ENCODE measurements around the gene MAP1LC3A. TPM values are rescaled to one million over a fixed set of nuclear protein-coding genes. Genes with fewer than 3 reads are reported as not detected.

Gene MAP1LC3A
- total RNA-seq, 1 donor from 2014 or later, result 33.6 TPM

DNA sequence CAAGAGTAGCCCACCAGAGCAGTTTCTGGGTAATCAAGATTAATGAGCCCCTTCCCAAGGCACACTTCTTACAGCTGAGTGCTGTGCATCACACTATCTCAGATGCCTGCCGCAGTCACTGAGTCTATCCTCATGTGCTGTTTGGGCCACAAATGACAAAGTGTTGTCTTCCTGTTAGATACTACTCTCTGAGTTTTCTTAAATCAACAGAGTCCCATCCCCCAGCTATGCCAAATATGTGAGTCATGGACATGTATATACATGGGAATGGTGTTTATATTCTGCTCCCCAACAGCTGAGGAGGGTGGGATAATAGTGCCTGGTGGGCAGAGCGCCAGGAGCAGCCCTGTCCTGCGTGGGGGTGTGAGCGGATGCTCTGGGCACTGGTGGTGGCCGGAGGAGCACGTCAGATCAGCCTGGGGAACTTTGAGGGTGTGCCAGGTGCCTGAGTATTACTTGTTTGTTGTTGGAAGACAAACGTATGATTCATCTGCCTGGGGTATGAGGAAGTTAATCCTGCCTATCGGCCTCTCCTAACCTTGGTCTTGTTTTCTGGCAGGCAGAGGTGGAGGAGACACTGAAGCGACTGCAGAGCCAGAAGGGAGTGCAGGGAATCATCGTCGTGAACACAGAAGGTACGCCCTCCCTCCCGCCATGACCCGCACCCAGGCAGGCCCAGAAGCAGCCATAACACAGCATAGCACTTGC lies 32.7 kb upstream of the MAP1LC3A start:
- peak overlapping the region; percentile 61 for H3K27ac Mint-ChIP-seq (ENCODE audit: unreplicated experiment)
- no peaks in the 10 kb centered on the region for H3K9me3 Mint-ChIP-seq (ENCODE audit: unreplicated experiment)
- no peak overlapping the region for H3K4me3 Mint-ChIP-seq (ENCODE audit: unreplicated experiment)
- no peak for DNase-seq (ENCODE audit: low spot score)
- no peak for TF ChIP-seq CTCF (IDR thresholded peaks at IDR 0.05; ENCODE audit: unreplicated experiment)
- H3K4me1 Mint-ChIP-seq (ENCODE audit: unreplicated experiment), result peaks cover 3% of the 10 kb centered on the region
- peaks cover 7% of the 10 kb centered on the region for H3K27me3 Mint-ChIP-seq (ENCODE audit: unreplicated experiment)
- H3K36me3 Mint-ChIP-seq (ENCODE audit: low read depth, unreplicated experiment), result peaks cover 45% of the 10 kb centered on the region

GRCh38 chr20:34526466-34526865 lies 32.1 kb upstream of the MAP1LC3A start:
- no peak for TF ChIP-seq CTCF (IDR thresholded peaks at IDR 0.05; ENCODE audit: unreplicated experiment)
- H3K4me1 Mint-ChIP-seq (ENCODE audit: unreplicated experiment), result peaks cover 3% of the 10 kb centered on the region
- H3K4me3 Mint-ChIP-seq (ENCODE audit: unreplicated experiment), result peak overlapping the region; percentile 66
- H3K9me3 Mint-ChIP-seq (ENCODE audit: unreplicated experiment), result no peaks in the 10 kb centered on the region
- no peak for DNase-seq (ENCODE audit: low spot score)
- peak overlapping the region; percentile 32 for H3K27ac Mint-ChIP-seq (ENCODE audit: unreplicated experiment)
- peaks cover 7% of the 10 kb centered on the region for H3K27me3 Mint-ChIP-seq (ENCODE audit: unreplicated experiment)
- peaks cover 47% of the 10 kb centered on the region for H3K36me3 Mint-ChIP-seq (ENCODE audit: low read depth, unreplicated experiment)

GRCh38 chr20:34527016-34527415 lies 31.5 kb upstream of the MAP1LC3A start:
- no peaks in the 10 kb centered on the region for H3K9me3 Mint-ChIP-seq (ENCODE audit: unreplicated experiment)
- DNase-seq (ENCODE audit: low spot score), result no peak
- peaks cover 2% of the 10 kb centered on the region for H3K4me1 Mint-ChIP-seq (ENCODE audit: unreplicated experiment)
- peaks cover 49% of the 10 kb centered on the region for H3K36me3 Mint-ChIP-seq (ENCODE audit: low read depth, unreplicated experiment)
- peaks cover 7% of the 10 kb centered on the region for H3K27me3 Mint-ChIP-seq (ENCODE audit: unreplicated experiment)
- peak overlapping the region; percentile 32 for H3K27ac Mint-ChIP-seq (ENCODE audit: unreplicated experiment)
- TF ChIP-seq CTCF (IDR thresholded peaks at IDR 0.05; ENCODE audit: unreplicated experiment), result no peak
- H3K4me3 Mint-ChIP-seq (ENCODE audit: unreplicated experiment), result peak overlapping the region; percentile 23

GRCh38 chr20:34528921-34529297 lies 29.6 kb upstream of the MAP1LC3A start:
- H3K4me1 Mint-ChIP-seq (ENCODE audit: unreplicated experiment), result no peaks in the 10 kb centered on the region
- H3K27me3 Mint-ChIP-seq (ENCODE audit: unreplicated experiment), result peaks cover 6% of the 10 kb centered on the region
- no peaks in the 10 kb centered on the region for H3K9me3 Mint-ChIP-seq (ENCODE audit: unreplicated experiment)
- no peak overlapping the region for H3K27ac Mint-ChIP-seq (ENCODE audit: unreplicated experiment)
- TF ChIP-seq CTCF (IDR thresholded peaks at IDR 0.05; ENCODE audit: unreplicated experiment), result no peak
- H3K4me3 Mint-ChIP-seq (ENCODE audit: unreplicated experiment), result no peak overlapping the region
- DNase-seq (ENCODE audit: low spot score), result no peak
- H3K36me3 Mint-ChIP-seq (ENCODE audit: low read depth, unreplicated experiment), result peaks cover 47% of the 10 kb centered on the region

DNA sequence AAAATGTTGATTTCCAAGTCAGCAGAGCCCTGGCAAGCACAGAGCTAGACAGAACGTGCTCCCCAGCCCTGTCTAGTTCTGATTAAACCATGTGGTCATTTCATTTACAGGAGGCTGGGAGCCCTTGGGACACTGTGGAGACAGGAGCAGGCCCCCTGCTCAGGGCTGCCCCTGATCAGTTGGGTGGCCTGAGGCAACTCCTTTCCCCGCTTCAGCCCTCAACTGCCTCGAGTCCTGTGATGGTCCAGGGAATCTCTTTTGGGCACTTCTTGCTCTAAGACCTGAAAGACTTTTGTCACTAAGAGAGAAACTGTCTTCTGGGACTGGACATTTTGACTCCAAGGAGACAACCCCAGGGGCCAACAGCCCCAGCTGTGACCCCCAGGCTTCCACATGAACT lies 28.8 kb upstream of the MAP1LC3A start:
- H3K9me3 Mint-ChIP-seq (ENCODE audit: unreplicated experiment), result no peaks in the 10 kb centered on the region
- TF ChIP-seq CTCF (IDR thresholded peaks at IDR 0.05; ENCODE audit: unreplicated experiment), result no peak
- H3K27ac Mint-ChIP-seq (ENCODE audit: unreplicated experiment), result no peak overlapping the region
- DNase-seq (ENCODE audit: low spot score), result no peak
- peaks cover 54% of the 10 kb centered on the region for H3K36me3 Mint-ChIP-seq (ENCODE audit: low read depth, unreplicated experiment)
- peaks cover 6% of the 10 kb centered on the region for H3K27me3 Mint-ChIP-seq (ENCODE audit: unreplicated experiment)
- H3K4me3 Mint-ChIP-seq (ENCODE audit: unreplicated experiment), result no peak overlapping the region
- no peaks in the 10 kb centered on the region for H3K4me1 Mint-ChIP-seq (ENCODE audit: unreplicated experiment)
